Ovary (tissue), 9 donors: ENCODE results near the gene RUNX1. TPM values are rescaled to one million over a fixed set of nuclear protein-coding genes. Genes with fewer than 3 reads are reported as not detected.
"Not testable (repeated sequence)": the region's sequence is repeated elsewhere in the genome, so short reads cannot be mapped to it uniquely, and the experiment has no call there.

Source experiments
- DNase-seq, 5 donors: peaks; one replicate each; pipeline ENCODE4 v3.0.0-alpha.2; 2019 to 2020
- H3K27ac ChIP-seq, 2 donors: fragments of 200-600 bp; one replicate each; pipeline versions ENCODE4 v1.5.1 to v1.8.0; 2019 to 2022
- H3K27me3 ChIP-seq: fragments of 200-600 bp; one replicate; pipeline ENCODE4 v1.8.0; 2022
- H3K36me3 ChIP-seq: fragments of 200-600 bp; sonication (generic); one replicate; pipeline ENCODE4 v1.5.1; 2019
- H3K4me1 ChIP-seq: one replicate; pipeline ENCODE4 v1.8.1; 2013; ENCODE audit warnings: mild to moderate bottlenecking, moderate library complexity; ENCODE audit not compliant: insufficient read depth
- H3K4me3 ChIP-seq: fragments of 200-600 bp; sonication (generic); one replicate; pipeline ENCODE4 v1.5.1; 2017
- H3K9me3 ChIP-seq, 2 donors: fragments of 200-600 bp in 1 of 2; sonication (generic) in 1 of 2; one replicate each; pipeline versions ENCODE4 v1.5.1 to v1.8.1; 2013 to 2019; ENCODE audit warnings: mild to moderate bottlenecking in 1 of 2, moderate library complexity in 1 of 2
- EP300 ChIP-seq: sonication (generic); formaldehyde crosslinking; IDR thresholded peaks from one replicate; pipeline ENCODE4 v1.6.1; 2017; ENCODE audit warnings: antibody characterized with exemption
- POLR2A ChIP-seq: fragments of 450-650 bp; IDR thresholded peaks from one replicate; pipeline ENCODE4 v1.6.1; 2017; ENCODE audit warnings: antibody characterized with exemption, mild to moderate bottlenecking, moderate library complexity
- WGBS, 3 donors: extraction: QIAGEN DNeasy Blood & Tissue Kit in 1 of 3; methylation state at CpG; one replicate each; pipeline versions ENCODE4 v1.1.5 to v1.1.7; 2013 to 2017; 5-methylcytosine and 5-hydroxymethylcytosine counted together
- intact Hi-C, 4 donors: fragments of 100-400 bp; cut with DNase I; formaldehyde crosslinking; loops; one replicate each; pipeline versions ENCODE4 v1.11.0 to v1.15.1; 2022 to 2023
- polyA plus RNA-seq, 2 donors: library from polyadenylated mRNA; stranded (reverse); fragments of 200-250 nt in 1 of 2; fragments of 350-450 nt in 1 of 2; fragmentation: Illumina TruSeq in 1 of 2; extraction: RNeasy Lipid Tissue Mini Kit (QIAGEN cat#74804) in 1 of 2; gene quantifications; one replicate each; pipeline ENCODE4 v1.2.3, GENCODE V29; 2013 to 2014
- total RNA-seq, 7 donors: library from RNA; depleted of rRNA in 2 of 7; stranded (reverse); fragments of >200 nt in 2 of 7; fragmentation: NEBNext Ultra II Directional in 3 of 7; extraction: Animal tissue kit (Norgen Biotek cat#: 25700) in 3 of 7; gene quantifications; one replicate each; pipeline versions ENCODE4 v1.1.0 to v1.2.4, GENCODE V29; 2016 to 2023
- TF ChIP-seq, protein P1 (sequence below), 3 donors: fragments of 450-650 bp in 2 of 3; fragments of 200-600 bp in 1 of 3; IDR thresholded peaks; one replicate each; pipeline versions ENCODE4 v1.5.1 to v1.8.0; 2016 to 2022; ENCODE audit warnings: antibody characterized with exemption in 3 of 3, mild to moderate bottlenecking in 1 of 3
- donor health status: DM: no; HTN: no; CAD: no; lungs with moderate emphysema.
- donor health status: DM: no; HTN: no; CAD: no.
- donor health status: Bipolar disorder and iron deficiency.
- donor health status: DM: yes; HTN: yes; CAD: no.
- donor health status: DM: no; HTN: no; CAD: no.
- donor health status: DM: yes; HTN: yes; CAD: no.

Gene RUNX1
- total and polyA plus RNA-seq, 9 donors: 6.0 to 27.4 (median 17.8) TPM

DNA sequence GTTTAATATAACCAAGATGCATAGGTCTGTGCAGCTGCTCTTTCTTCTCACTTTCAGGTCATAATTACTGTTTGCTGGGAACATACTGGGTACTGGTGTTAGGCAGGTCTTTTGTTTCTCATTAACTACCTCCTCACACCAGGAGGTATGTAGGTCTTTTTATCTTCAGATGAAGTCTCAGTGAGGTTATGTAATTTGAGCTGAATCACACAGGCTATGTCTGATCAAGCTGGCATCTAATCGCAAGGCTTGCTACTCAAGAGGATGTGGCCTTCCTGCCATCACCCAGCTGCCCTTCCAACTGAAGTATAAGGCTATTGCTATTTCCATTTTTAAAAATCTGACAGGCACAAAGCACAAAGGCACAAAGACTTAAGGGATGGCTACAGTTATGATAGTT, 96.4 kb downstream of the RUNX1 start:
- Histone ChIP-seq H3K4me3 (no peak overlapping the region), H3K27ac (no peak overlapping the region), H3K27me3 (no peaks in the 10 kb centered on the region), H3K4me1 (no peaks in the 10 kb centered on the region), H3K36me3 (no peaks in the 10 kb centered on the region), H3K9me3 (peaks cover 0 to 3% of the 10 kb centered on the region in 2 donors)
- intact Hi-C loops: no loop called here
- TF ChIP-seq POLR2A: no peak
- TF ChIP-seq EP300: no peak
- TF ChIP-seq, protein P1, sequence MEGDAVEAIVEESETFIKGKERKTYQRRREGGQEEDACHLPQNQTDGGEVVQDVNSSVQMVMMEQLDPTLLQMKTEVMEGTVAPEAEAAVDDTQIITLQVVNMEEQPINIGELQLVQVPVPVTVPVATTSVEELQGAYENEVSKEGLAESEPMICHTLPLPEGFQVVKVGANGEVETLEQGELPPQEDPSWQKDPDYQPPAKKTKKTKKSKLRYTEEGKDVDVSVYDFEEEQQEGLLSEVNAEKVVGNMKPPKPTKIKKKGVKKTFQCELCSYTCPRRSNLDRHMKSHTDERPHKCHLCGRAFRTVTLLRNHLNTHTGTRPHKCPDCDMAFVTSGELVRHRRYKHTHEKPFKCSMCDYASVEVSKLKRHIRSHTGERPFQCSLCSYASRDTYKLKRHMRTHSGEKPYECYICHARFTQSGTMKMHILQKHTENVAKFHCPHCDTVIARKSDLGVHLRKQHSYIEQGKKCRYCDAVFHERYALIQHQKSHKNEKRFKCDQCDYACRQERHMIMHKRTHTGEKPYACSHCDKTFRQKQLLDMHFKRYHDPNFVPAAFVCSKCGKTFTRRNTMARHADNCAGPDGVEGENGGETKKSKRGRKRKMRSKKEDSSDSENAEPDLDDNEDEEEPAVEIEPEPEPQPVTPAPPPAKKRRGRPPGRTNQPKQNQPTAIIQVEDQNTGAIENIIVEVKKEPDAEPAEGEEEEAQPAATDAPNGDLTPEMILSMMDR (IDR thresholded peaks at IDR 0.05): no peak
- DNase-seq: no peak
- WGBS, 3 donors: 88 to 92% (median 89%) methylated on average over 1 of the region's 1 CpG

DNA sequence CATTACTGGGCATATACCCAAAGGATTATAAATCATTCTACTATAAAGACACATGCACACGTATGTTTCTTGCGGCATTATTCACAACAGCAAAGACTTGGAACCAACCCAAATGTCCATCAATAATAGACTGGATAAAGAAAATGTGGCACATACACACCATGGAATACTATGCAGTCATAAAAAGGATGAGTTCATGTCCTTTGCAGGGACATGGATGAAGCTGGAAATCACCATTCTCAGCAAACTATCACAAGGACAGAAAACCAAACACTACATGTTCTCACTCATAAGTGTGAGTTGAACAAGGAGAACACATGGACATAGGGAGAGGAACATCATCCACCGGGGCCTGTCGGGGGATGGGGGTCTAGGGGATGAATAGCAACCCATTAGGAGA, 97.2 kb downstream of the RUNX1 start:
- H3K9me3 ChIP-seq, H3K4me3 ChIP-seq, intact Hi-C loops: not testable (repeated sequence)

DNA sequence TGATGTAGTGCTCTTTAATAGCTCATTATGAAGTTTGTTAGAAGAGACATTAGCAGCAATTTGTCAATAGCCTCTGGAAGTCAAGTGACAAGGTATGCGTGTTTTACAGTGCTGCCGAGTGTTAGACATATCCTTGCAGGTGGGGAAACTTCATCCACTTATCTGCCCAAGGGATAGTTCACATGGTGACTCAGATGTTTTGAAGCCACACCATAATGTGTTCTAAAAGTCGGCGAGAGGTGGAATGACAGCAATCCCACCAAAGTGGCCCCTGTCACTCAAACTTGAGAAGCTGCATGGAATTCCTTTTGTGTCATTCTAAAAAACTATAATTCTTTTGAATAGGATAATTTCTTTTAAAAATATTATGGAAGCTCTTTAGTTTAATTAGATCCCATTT, 98.1 kb downstream of the RUNX1 start:
- no peak for DNase-seq
- Histone ChIP-seq H3K4me1 (no peaks in the 10 kb centered on the region), H3K27me3 (no peaks in the 10 kb centered on the region), H3K9me3 (no peaks in the 10 kb centered on the region), H3K27ac (no peak overlapping the region), H3K4me3 (no peak overlapping the region), H3K36me3 (no peaks in the 10 kb centered on the region)
- no peak for TF ChIP-seq EP300
- TF ChIP-seq, protein P1 (IDR thresholded peaks at IDR 0.05): no peak
- intact Hi-C loops: no loop called here
- WGBS, 3 donors: 90 to 95% (median 93%) methylated on average over 4 of the region's 4 CpGs

More for the DNA sequence above, 97.2 kb downstream of the RUNX1 start:
- H3K27me3 ChIP-seq, H3K4me1 ChIP-seq, H3K36me3 ChIP-seq, H3K27ac ChIP-seq, DNase-seq: not testable (repeated sequence)
- WGBS, 3 donors: 86 to 97% (median 96%) methylated on average over 4 of the region's 4 CpGs

DNA sequence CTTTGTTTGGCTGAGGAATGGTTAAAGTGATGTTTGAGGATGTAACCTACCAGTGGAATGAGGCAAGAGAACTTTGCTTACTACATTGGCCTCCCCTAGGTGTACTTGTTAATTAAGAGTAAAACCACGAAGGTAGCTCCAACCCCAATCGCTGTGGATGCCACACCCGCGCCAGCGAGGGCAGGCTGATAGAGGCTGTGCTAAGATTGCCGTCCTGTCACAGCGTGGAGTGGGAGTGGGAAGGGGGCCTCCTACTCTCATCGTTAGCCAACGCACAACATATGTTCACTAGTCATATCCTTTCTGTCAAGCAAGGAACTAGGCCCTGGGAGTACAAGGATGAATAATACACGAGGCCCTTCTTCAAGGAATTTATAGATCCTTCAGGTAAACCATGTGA, 99.6 kb downstream of the RUNX1 start:
- intact Hi-C loops: no loop called here
- Histone ChIP-seq H3K4me1 (no peaks in the 10 kb centered on the region), H3K36me3 (no peaks in the 10 kb centered on the region), H3K27ac (no peak overlapping the region), H3K4me3 (no peak overlapping the region), H3K27me3 (no peaks in the 10 kb centered on the region), H3K9me3 (no peaks in the 10 kb centered on the region)
- WGBS, 3 donors: 70 to 81% (median 79%) methylated on average over 10 of the region's 10 CpGs
- no peak for TF ChIP-seq EP300
- no peak for TF ChIP-seq POLR2A
- TF ChIP-seq, protein P1 (IDR thresholded peaks at IDR 0.05): no peak
- no peak for DNase-seq

DNA sequence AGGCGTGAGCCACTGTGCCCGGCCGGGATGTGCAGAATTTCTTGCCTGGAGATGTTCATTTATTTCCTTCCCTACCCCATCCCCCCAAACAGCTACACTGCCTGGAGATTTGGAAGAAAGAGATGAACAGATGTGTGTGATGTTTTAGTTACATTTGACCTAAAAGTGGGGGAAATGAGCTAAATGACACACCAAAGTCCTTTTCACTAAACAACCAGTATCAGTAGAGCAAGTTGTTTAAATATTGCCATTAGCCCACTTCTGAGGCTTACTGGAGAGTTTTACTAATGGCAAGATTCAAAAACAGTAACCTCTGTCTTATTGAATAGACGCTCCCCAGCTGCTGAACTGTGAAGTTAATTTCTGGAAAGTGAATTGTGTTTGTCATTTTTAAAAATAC, 100.1 kb downstream of the RUNX1 start:
- WGBS, 3 donors: 40 to 57% (median 47%) methylated on average over 4 of the region's 4 CpGs

DNA sequence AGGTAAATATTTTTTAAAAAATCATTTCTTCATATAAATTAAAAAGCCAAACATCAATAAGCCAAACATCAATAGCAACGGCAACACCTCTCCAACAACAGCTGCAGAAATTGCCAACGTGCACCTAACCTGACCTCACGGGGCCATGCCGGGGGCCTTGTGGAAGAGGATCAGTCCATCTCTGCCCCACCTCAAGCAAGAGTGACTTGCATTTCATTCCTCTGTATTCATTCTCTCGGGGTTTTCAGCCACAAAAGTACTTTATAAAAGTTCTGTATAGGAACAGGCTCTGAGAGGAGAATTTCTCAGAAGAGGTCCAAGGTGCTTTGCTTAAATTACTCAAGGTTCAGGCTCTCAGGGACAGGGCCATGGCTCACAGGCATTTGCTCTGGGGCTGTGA, 100.9 kb downstream of the RUNX1 start:
- WGBS, 3 donors: 90 to 96% (median 91%) methylated on average over 5 of the region's 5 CpGs
- no peak for DNase-seq
- no peaks in the 10 kb centered on the region for H3K4me1 ChIP-seq
- no peaks in the 10 kb centered on the region for H3K36me3 ChIP-seq
- H3K27me3 ChIP-seq: no peaks in the 10 kb centered on the region
- no peak overlapping the region for H3K27ac ChIP-seq
- intact Hi-C loops: no loop called here
- no peak overlapping the region for H3K4me3 ChIP-seq
- TF ChIP-seq, protein P1 (IDR thresholded peaks at IDR 0.05): no peak
- TF ChIP-seq POLR2A (no peak), EP300 (no peak)
- no peaks in the 10 kb centered on the region for H3K9me3 ChIP-seq

More for the DNA sequence above, 100.1 kb downstream of the RUNX1 start:
- Histone ChIP-seq H3K4me3 (no peak overlapping the region), H3K27ac (no peak overlapping the region), H3K27me3 (no peaks in the 10 kb centered on the region), H3K36me3 (no peaks in the 10 kb centered on the region), H3K9me3 (no peaks in the 10 kb centered on the region), H3K4me1 (no peaks in the 10 kb centered on the region)
- no peak for DNase-seq
- TF ChIP-seq EP300: no peak
- no peak for TF ChIP-seq POLR2A
- intact Hi-C loops: no loop called here
